LNCaP clone FGC (cell line): ENCODE results near the gene ENTPD2.
A peak's percentile ranks its signal among the peaks of the same experiment; 100 is the strongest.
"Not testable (repeated sequence)": the region's sequence is repeated elsewhere in the genome, so short reads cannot be mapped to it uniquely, and the experiment has no call there.

Source experiments
- DNase-seq: peaks from one replicate; pipeline ENCODE4 v3.0.0-alpha.2; 2011; ENCODE audit warnings: low read depth
- H3K4me3 ChIP-seq: 2 replicates; pipeline ENCODE4 v1.5.1; 2011; ENCODE audit warnings: mild to moderate bottlenecking, low read depth, low read length, control low read depth
- CTCF ChIP-seq: IDR thresholded peaks from 2 replicates; pipeline ENCODE4 v1.5.1; 2012; ENCODE audit warnings: mild to moderate bottlenecking; ENCODE audit not compliant: control insufficient read depth, insufficient read depth; ENCODE audit errors: extremely low read depth

The ENTPD2 gene

GRCh38 chr9:137007108-137007815, 46.6 kb downstream of the ENTPD2 start:
- DNase-seq, result no peak
- TF ChIP-seq CTCF, result no peak

GRCh38 chr9:137006116-137007003, 47.5 kb downstream of the ENTPD2 start:
- DNase-seq, result no peak
- no peak overlapping the region for H3K4me3 ChIP-seq
- TF ChIP-seq CTCF, result no peak

More at GRCh38 chr9:137007108-137007815, 46.6 kb downstream of the ENTPD2 start:
- H3K4me3 ChIP-seq, result no peak overlapping the region

DNA sequence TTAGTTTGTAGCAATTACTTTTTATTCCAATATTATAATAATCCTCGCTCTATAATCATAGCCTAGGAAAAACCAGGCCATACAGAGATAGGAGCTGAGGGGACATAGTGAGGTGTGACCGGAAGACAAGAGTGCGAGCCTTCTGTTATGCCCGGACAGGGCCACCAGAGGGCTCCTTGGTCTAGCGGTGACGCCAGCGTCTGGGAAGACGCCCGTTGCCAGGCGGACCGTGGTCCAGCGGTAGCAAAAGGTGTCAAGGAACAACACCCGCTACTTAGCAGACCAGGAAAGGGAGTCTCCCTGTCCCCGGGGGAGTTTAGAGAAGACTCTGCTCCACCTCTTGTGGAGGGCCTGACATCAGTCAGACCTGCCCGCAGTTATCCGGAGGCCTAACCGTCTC, 49.6 kb downstream of the ENTPD2 start:
- not testable (repeated sequence) for H3K4me3 ChIP-seq, DNase-seq
- TF ChIP-seq CTCF, result 0 out of 2 replicates have a peak, but pooled peaks have one; percentile 1

DNA sequence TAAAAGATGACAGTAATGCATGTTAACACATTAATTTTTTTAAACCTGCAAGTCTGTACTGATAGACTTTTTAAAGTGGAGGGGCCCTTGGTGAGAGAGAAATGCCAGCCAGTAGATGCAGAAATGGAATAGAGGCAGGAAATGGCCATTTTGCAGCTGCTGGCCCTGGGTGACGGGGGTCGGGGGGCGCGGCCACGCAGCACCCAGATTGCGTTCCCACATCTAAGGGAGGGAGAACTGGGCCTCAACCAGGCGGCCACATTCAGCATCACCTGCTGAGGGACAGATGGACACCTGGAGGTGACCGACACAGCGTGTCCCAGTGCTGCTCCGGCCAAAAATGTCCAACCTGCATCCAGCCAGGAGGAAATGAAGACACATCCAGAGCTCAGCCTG, 51.2 kb downstream of the ENTPD2 start:
- H3K4me3 ChIP-seq, result no peak overlapping the region
- DNase-seq, result no peak
- no peak for TF ChIP-seq CTCF

DNA sequence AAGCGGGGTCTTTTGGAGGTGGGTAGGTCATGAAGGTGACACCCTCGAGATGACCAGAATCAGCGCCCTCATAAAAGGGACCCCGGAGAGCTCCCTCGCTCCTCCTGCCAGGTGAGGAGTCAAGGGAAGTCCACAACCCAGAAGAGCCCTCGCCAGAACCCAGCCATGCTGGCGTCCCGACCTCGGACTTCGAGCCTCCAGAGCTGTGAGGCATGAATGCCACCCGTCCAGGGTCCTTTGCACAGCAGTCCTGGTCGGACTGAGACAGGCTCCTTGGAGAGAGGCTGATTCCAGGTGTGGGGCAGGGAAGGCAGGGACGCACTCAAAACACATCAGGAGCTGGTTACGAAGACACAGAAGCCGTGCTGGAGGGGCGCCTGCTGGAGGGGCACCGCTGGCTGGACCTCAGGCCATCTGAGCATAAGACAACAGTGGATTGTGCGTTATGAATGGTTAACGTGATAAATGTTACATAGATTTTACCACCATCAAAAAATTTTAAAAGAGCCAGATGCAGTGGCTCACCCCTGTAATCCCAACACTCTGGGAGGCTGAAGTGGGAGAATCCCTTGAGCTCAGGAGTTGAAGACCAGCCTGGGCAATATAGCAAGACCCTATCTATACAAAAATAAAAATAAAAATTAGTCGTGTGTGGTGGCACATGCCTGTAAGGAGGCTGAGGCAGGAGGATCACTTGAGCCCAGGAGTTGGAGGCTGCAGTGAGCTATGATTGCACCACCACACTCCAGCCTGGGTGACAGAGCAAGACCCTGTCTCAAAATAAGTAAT, 51.8 kb downstream of the ENTPD2 start:
- no peak overlapping the region for H3K4me3 ChIP-seq
- TF ChIP-seq CTCF, result no peak
- DNase-seq, result no peak

- H3K4me3 ChIP-seq, result no peak overlapping the region
- DNase-seq, result no peak
- TF ChIP-seq CTCF, result no peak
Observed at GRCh38 chr9:137000177-137000930, 53.5 kb downstream of the ENTPD2 start.
